Calu3 (cell line): ENCODE data around the gene AK4. TPM values are rescaled to one million over a fixed set of nuclear protein-coding genes. Genes with fewer than 3 reads are reported as not detected.

Experiments used
- BruUV-seq: library from RNA; stranded (reverse); fragments of 400-500 nt; replicated peaks from 2 replicates; lab custom pipeline; 2021; lab: Mats Ljungman, UMichigan
- CTCF ChIA-PET: fragments of 300-600 bp; sonication (Branson Sonifier 250); formaldehyde crosslinking; loops from one replicate; lab custom pipeline; 2022; ENCODE audit warnings: antibody characterized with exemption; lab: Charles Lee
- DNase-seq: peaks from one replicate; pipeline ENCODE4 v3.0.0; 2022
- H3K27ac Mint-ChIP-seq: one replicate; pipeline ENCODE4 v1.8.0; 2022; ENCODE audit warnings: mixed read lengths; ENCODE audit not compliant: unreplicated experiment
- H3K27me3 Mint-ChIP-seq: one replicate; pipeline ENCODE4 v1.8.0; 2022; ENCODE audit warnings: mixed read lengths; ENCODE audit not compliant: unreplicated experiment
- H3K36me3 Mint-ChIP-seq: one replicate; pipeline ENCODE4 v1.8.0; 2022; ENCODE audit warnings: mild to moderate bottlenecking, moderate library complexity, mixed read lengths; ENCODE audit not compliant: insufficient read depth, unreplicated experiment
- H3K4me1 Mint-ChIP-seq: one replicate; pipeline ENCODE4 v1.8.0; 2022; ENCODE audit warnings: mild to moderate bottlenecking, low read depth, mixed read lengths; ENCODE audit not compliant: unreplicated experiment
- H3K4me3 Mint-ChIP-seq: one replicate; pipeline ENCODE4 v1.8.0; 2022; ENCODE audit warnings: mild to moderate bottlenecking, low read depth, moderate library complexity, mixed read lengths; ENCODE audit not compliant: unreplicated experiment
- H3K9me3 Mint-ChIP-seq: one replicate; pipeline ENCODE4 v1.8.0; 2022; ENCODE audit warnings: low read depth, mixed read lengths; ENCODE audit not compliant: unreplicated experiment
- intact Hi-C: fragments of 100-400 bp; cut with micrococcal nuclease; formaldehyde crosslinking; loops from one replicate; pipeline ENCODE4 v1.10.0; 2022; ENCODE audit not compliant: unreplicated experiment
- total RNA-seq: library from RNA; stranded (reverse); gene quantifications from 2 replicates; pipeline ENCODE4 v1.2.3, GENCODE V29; 2022
- TF ChIP-seq, protein P1 (sequence below): fragments of 200-600 bp; IDR thresholded peaks from one replicate; pipeline ENCODE4 v1.8.0; 2022; ENCODE audit warnings: antibody characterized with exemption; ENCODE audit not compliant: unreplicated experiment

The AK4 gene
- total RNA-seq, 1 experiment from 2014 or later: 49.9 TPM

GRCh38 chr1:65259816-65260215 is 111.8 kb downstream of the AK4 start:
- Mint-ChIP-seq H3K27me3 (no peaks in the 10 kb centered on the region), H3K4me1 (peaks cover 11% of the 10 kb centered on the region), H3K27ac (no peak overlapping the region), H3K9me3 (no peaks in the 10 kb centered on the region), H3K4me3 (no peak overlapping the region), H3K36me3 (peaks cover 5% of the 10 kb centered on the region)
- DNase-seq: no peak
- intact Hi-C loops: no loop called here
- no TSS peak for BruUV-seq
- TF ChIP-seq, protein P1, sequence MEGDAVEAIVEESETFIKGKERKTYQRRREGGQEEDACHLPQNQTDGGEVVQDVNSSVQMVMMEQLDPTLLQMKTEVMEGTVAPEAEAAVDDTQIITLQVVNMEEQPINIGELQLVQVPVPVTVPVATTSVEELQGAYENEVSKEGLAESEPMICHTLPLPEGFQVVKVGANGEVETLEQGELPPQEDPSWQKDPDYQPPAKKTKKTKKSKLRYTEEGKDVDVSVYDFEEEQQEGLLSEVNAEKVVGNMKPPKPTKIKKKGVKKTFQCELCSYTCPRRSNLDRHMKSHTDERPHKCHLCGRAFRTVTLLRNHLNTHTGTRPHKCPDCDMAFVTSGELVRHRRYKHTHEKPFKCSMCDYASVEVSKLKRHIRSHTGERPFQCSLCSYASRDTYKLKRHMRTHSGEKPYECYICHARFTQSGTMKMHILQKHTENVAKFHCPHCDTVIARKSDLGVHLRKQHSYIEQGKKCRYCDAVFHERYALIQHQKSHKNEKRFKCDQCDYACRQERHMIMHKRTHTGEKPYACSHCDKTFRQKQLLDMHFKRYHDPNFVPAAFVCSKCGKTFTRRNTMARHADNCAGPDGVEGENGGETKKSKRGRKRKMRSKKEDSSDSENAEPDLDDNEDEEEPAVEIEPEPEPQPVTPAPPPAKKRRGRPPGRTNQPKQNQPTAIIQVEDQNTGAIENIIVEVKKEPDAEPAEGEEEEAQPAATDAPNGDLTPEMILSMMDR: no peak
- CTCF ChIA-PET: interaction anchor here (1.6 kb wide), 1 partner anchor 24 kb away, joined by 5 read pairs; no protein-coding TSS in a partner anchor

GRCh38 chr1:65260851-65261473 is 113.0 kb downstream of the AK4 start:
- no peaks in the 10 kb centered on the region for H3K27me3 Mint-ChIP-seq
- DNase-seq: no peak
- H3K27ac Mint-ChIP-seq: no peak overlapping the region
- peaks cover 5% of the 10 kb centered on the region for H3K36me3 Mint-ChIP-seq
- intact Hi-C loops: no loop called here
- BruUV-seq: no TSS peak
- TF ChIP-seq, protein P1: no peak
- CTCF ChIA-PET: interaction anchor here (1.0 to 1.6 kb wide), 2 partner anchors 25 to 427 kb away, joined by 3 to 5 read pairs; no protein-coding TSS in a partner anchor
- no peak overlapping the region for H3K4me3 Mint-ChIP-seq
- peaks cover 3% of the 10 kb centered on the region for H3K4me1 Mint-ChIP-seq
- no peaks in the 10 kb centered on the region for H3K9me3 Mint-ChIP-seq

- Mint-ChIP-seq H3K27ac (no peak overlapping the region), H3K4me3 (no peak overlapping the region), H3K9me3 (no peaks in the 10 kb centered on the region), H3K4me1 (peaks cover 12% of the 10 kb centered on the region), H3K36me3 (peaks cover 8% of the 10 kb centered on the region), H3K27me3 (no peaks in the 10 kb centered on the region)
- no TSS peak for BruUV-seq
- intact Hi-C loops: no loop called here
- DNase-seq: no peak
- CTCF ChIA-PET: no interaction called here
- TF ChIP-seq, protein P1: no peak
These were observed 115.3 kb downstream of the AK4 start for GRCh38 chr1:65263286-65263685.

DNA sequence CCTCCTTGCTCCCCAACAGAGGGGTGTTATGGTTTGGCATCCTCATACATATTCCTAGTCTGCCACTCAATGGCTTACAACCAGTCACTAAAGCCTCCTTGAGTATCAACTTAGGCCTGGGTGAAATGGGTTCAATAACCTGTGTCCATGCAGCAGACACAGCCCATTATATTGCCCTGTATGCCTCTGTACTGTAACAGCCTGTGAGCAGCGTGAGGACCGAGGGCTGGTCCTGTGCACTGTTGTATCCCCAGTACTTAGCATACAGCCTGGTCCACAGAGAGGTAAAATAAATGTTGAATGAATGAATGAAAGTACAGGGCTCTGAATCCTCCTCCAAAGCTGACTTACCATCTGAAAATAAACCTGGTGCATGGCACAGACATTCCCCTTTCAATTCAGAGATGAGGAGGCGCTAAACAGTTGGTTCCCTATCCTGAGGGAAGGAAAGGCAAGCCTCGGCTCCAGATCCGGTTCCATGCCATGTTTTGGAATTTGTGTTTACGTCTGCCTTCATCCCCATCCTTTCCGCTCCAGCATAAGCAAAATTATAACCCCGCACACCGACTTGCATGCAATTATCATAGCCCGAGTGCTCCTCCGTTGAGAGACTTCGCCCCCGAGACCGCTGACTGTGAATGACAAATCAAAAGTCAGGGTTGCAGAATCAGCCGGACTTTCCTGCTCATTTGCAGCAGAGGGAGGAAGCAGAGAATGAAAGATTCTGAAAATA is 116.4 kb downstream of the AK4 start:
- no TSS peak for BruUV-seq
- Mint-ChIP-seq H3K4me3 (no peak overlapping the region), H3K27ac (no peak overlapping the region), H3K27me3 (no peaks in the 10 kb centered on the region), H3K36me3 (peaks cover 8% of the 10 kb centered on the region), H3K4me1 (peaks cover 12% of the 10 kb centered on the region), H3K9me3 (no peaks in the 10 kb centered on the region)
- CTCF ChIA-PET: interaction anchor here (0.5 to 1.1 kb wide), 3 partner anchors 35 to 159 kb away, joined by 3 to 4 read pairs (median 3); no protein-coding TSS in a partner anchor
- intact Hi-C loops: no loop called here
- TF ChIP-seq, protein P1: no peak
- DNase-seq: no peak
